EL (cell line): ENCODE measurements around the gene SLC8A1.

Source experiments
- DNase-seq: peaks from one replicate; pipeline ENCODE4 v3.0.0-alpha.2; 2016

The SLC8A1 gene

GRCh38 chr2:40097691-40098385 is 354.1 kb downstream of the SLC8A1 start:
- peak; percentile 87 for DNase-seq

- DNase-seq = peak; percentile 68
These were observed 355.5 kb downstream of the SLC8A1 start for GRCh38 chr2:40096360-40096759.

GRCh38 chr2:40095000-40095399 is 356.9 kb downstream of the SLC8A1 start:
- DNase-seq = peak; percentile 74

GRCh38 chr2:40094451-40094850 is 357.4 kb downstream of the SLC8A1 start:
- DNase-seq = no peak

- no peak for DNase-seq
These were observed 358.7 kb downstream of the SLC8A1 start for GRCh38 chr2:40093021-40093675.

GRCh38 chr2:40090044-40090443 is 361.8 kb downstream of the SLC8A1 start:
- no peak for DNase-seq

GRCh38 chr2:40087927-40088326 is 364.0 kb downstream of the SLC8A1 start:
- DNase-seq = no peak

- DNase-seq = no peak
These were observed 364.5 kb downstream of the SLC8A1 start for GRCh38 chr2:40087434-40087833.

- no peak for DNase-seq
These were observed 366.1 kb downstream of the SLC8A1 start for GRCh38 chr2:40085786-40086185.

GRCh38 chr2:40073336-40073735 is 378.6 kb downstream of the SLC8A1 start:
- peak; percentile 34 for DNase-seq

- peak; percentile 30 for DNase-seq
These were observed 379.3 kb downstream of the SLC8A1 start for GRCh38 chr2:40072442-40073232.

GRCh38 chr2:40062381-40062780 is 389.5 kb downstream of the SLC8A1 start:
- DNase-seq = no peak

- DNase-seq = no peak
These were observed 402.1 kb downstream of the SLC8A1 start for GRCh38 chr2:40049781-40050180.

GRCh38 chr2:40048506-40048905 is 403.4 kb downstream of the SLC8A1 start:
- DNase-seq = no peak

GRCh38 chr2:40047406-40047805 is 404.5 kb downstream of the SLC8A1 start:
- DNase-seq = no peak
